Natural killer cell (primary cell): ENCODE data around the gene VAMP4. TPM values are rescaled to one million over a fixed set of nuclear protein-coding genes. Genes with fewer than 3 reads are reported as not detected.

ENCODE experiments used
- ATAC-seq, 3 donors: fragments of 150-1000 bp in 2 of 3; fragments of 200-7000 bp in 1 of 3; cut with Tn5 transposase; 1 replicate in 1 of 3; 2 replicates in 2 of 3; pipeline ENCODE4 v1.10.0; 2021; ENCODE audit warnings: mild to moderate bottlenecking in 2 of 3, moderate library complexity in 2 of 3
- DNase-seq, 2 donors: peaks; one replicate each; pipeline versions ENCODE4 v3.0.0 to v3.0.0-alpha.2; 2013 to 2021; ENCODE audit warnings: mixed read lengths in 1 of 2
- H3K27ac ChIP-seq: one replicate; pipeline ENCODE4 v1.5.1; 2013; ENCODE audit warnings: mild to moderate bottlenecking, low read length
- H3K27me3 ChIP-seq: one replicate; pipeline ENCODE4 v1.6.1; 2013; ENCODE audit warnings: low read length; ENCODE audit not compliant: control insufficient read depth, insufficient read depth
- H3K36me3 ChIP-seq: one replicate; pipeline ENCODE4 v1.6.1; 2013; ENCODE audit warnings: low read length; ENCODE audit not compliant: control insufficient read depth, insufficient read depth
- H3K4me1 ChIP-seq: one replicate; pipeline ENCODE4 v1.6.1; 2013; ENCODE audit warnings: low read length; ENCODE audit not compliant: control insufficient read depth, insufficient read depth
- H3K4me3 ChIP-seq: one replicate; pipeline ENCODE4 v1.5.1; 2013; ENCODE audit warnings: low read length
- H3K9me3 ChIP-seq: one replicate; pipeline ENCODE4 v1.6.1; 2013; ENCODE audit warnings: low read length; ENCODE audit not compliant: control insufficient read depth, insufficient read depth
- H3K27ac Mint-ChIP-seq, 2 donors: one replicate each; pipeline ENCODE4 v1.8.0; 2022; ENCODE audit warnings: mild to moderate bottlenecking in 2 of 2, mixed read lengths in 2 of 2, moderate library complexity in 1 of 2
- H3K27me3 Mint-ChIP-seq, 2 donors: one replicate each; pipeline ENCODE4 v1.8.0; 2022; ENCODE audit warnings: low read depth in 2 of 2, mixed read lengths in 2 of 2
- H3K36me3 Mint-ChIP-seq: one replicate; pipeline ENCODE4 v1.8.0; 2022; ENCODE audit warnings: mixed read lengths
- H3K4me1 Mint-ChIP-seq, 2 donors: one replicate each; pipeline ENCODE4 v1.8.0; 2022; ENCODE audit warnings: mixed read lengths in 2 of 2
- H3K4me3 Mint-ChIP-seq: one replicate; pipeline ENCODE4 v1.8.0; 2022; ENCODE audit warnings: mild to moderate bottlenecking, moderate library complexity, mixed read lengths
- H3K9me3 Mint-ChIP-seq, 2 donors: one replicate each; pipeline ENCODE4 v1.8.0; 2022; ENCODE audit warnings: mixed read lengths in 2 of 2
- CTCF ChIP-seq: fragments of 200-600 bp; IDR thresholded peaks from one replicate; pipeline ENCODE4 v1.8.0; 2022; ENCODE audit warnings: antibody characterized with exemption
- WGBS: methylation state at CpG from one replicate; pipeline ENCODE4 v1.1.7; 2013; ENCODE audit warnings: missing lambda C conversion rate; ENCODE audit not compliant: insufficient coverage; 5-methylcytosine and 5-hydroxymethylcytosine counted together
- intact Hi-C: fragments of 100-400 bp; cut with micrococcal nuclease; formaldehyde crosslinking; loops from one replicate; pipeline ENCODE4 v1.14.2; 2022
- total RNA-seq, 4 donors: library from RNA; stranded (reverse); fragments of 120-200 nt in 1 of 4; gene quantifications; one replicate each; pipeline versions ENCODE4 v1.2.3 to v1.2.4, GENCODE V29; 2013 to 2022

VAMP4 gene
- total RNA-seq, 3 donors from 2014 or later (not counting 1 experiment from before 2014, with no cell fraction given): 17.5 to 24.2 (median 20.7) TPM

GRCh38 chr1:171652234-171652822 lies 89.5 kb downstream of the VAMP4 start, which contains the start of gene MYOC:
Gene MYOC, minus strand, starts transcription at chr1:171652688. Its CDS starts 77 bp downstream, at chr1:171652611.
- no peak within 1 kb of the TSS for H3K27ac ChIP-seq
- TF ChIP-seq CTCF: no peak
- ATAC-seq (no peak), DNase-seq (no peak)
- H3K27ac Mint-ChIP-seq: no peak within 1 kb of the TSS
- H3K27me3 ChIP-seq: no peaks in the 10 kb centered on the region
- no peak within 1 kb of the TSS for H3K4me3 ChIP-seq
- H3K4me1 ChIP-seq: peaks cover 7% of the 10 kb centered on the region
- H3K9me3 ChIP-seq: no peaks in the 10 kb centered on the region
- peaks cover 33 to 56% of the 10 kb centered on the region in 2 donors for H3K27me3 Mint-ChIP-seq
- H3K4me3 Mint-ChIP-seq: no peak within 1 kb of the TSS
- H3K36me3 Mint-ChIP-seq: no peaks in the 10 kb centered on the region
- intact Hi-C loops: loop anchor here (5.0 kb wide), 1 partner anchor 335 kb away; no protein-coding TSS in a partner anchor
- 84% methylated on average over 8 of the region's 8 CpGs for WGBS
- H3K36me3 ChIP-seq: no peaks in the 10 kb centered on the region
- peaks cover 0 to 11% of the 10 kb centered on the region in 2 donors for H3K4me1 Mint-ChIP-seq
- no peaks in the 10 kb centered on the region for H3K9me3 Mint-ChIP-seq

Other genes starting within 250 kb of the VAMP4 start
- gene MYOCOS, start 119.8 kb downstream of the VAMP4 start, total RNA-seq: not detected
- gene MYOC, start 89.4 kb downstream of the VAMP4 start, total RNA-seq: not detected
- gene METTL13, start 39.6 kb upstream of the VAMP4 start, total RNA-seq: 10 to 100 TPM; 12.1 to 23.3 (median 18.2) TPM
- 1 to 10 TPM; 2.5 to 3.3 (median 2.8) TPM for gene DNM3, start 99.4 kb upstream of the VAMP4 start, total RNA-seq